ENCODE measurements around the gene THAP7. TPM values are rescaled to one million over a fixed set of nuclear protein-coding genes. Genes with fewer than 3 reads are reported as not detected.

The THAP7 gene
- total RNA-seq, 1 experiment from 2014 or later: 27.7 TPM

- Histone ChIP-seq H3K4me1 (ENCODE audit: control insufficient read depth in 1 of 2, insufficient read depth in 2 of 2, low read length in 2 of 2) (peaks cover 0 to 31% of the 10 kb centered on the region in 2 experiments; a peak in 2 of 4 replicates), H3K9me2 (ENCODE audit: insufficient read depth) (no peaks in the 10 kb centered on the region), H3K27me3 (ENCODE audit: insufficient read depth, low read length) (no peaks in the 10 kb centered on the region), H3K36me3 (ENCODE audit: control insufficient read depth in 1 of 2, insufficient read depth in 2 of 2, low read length in 2 of 2) (no peaks in the 10 kb centered on the region), H2AFZ (ENCODE audit: low read depth, low read length, poor library complexity, severe bottlenecking) (no peak overlapping the region), H3K79me2 (ENCODE audit: insufficient read depth, low read length) (no peaks in the 10 kb centered on the region), H4K20me1 (ENCODE audit: insufficient read depth) (no peaks in the 10 kb centered on the region), H3K9ac (ENCODE audit: low read length) (no peak overlapping the region), H3K9me3 (ENCODE audit: control insufficient read depth in 1 of 2, insufficient read depth in 1 of 2, low read depth in 1 of 2, low read length in 2 of 2) (no peaks in the 10 kb centered on the region), H3K27ac (ENCODE audit: low read depth, low read length) (no peak overlapping the region), H3K4me2 (ENCODE audit: low read length) (0 out of 2 replicates have a peak overlapping the region, but pooled peaks have one; percentile 4), H3K4me3 (replicated peaks in 1 of 2; ENCODE audit: low read depth in 1 of 2, low read length in 2 of 2) (no peak overlapping the region)
- POLR2A ChIA-PET: no interaction called here
- no peak for DNase-seq (ENCODE audit: low read depth, low spot score)
- RAD21 ChIA-PET (ENCODE audit: low non-redundant PET in 1 of 2, low total read pairs in 2 of 2, uncharacterized antibody in 2 of 2, unreplicated experiment in 2 of 2): no interaction called here
- TF ChIP-seq FOSL1 (IDR thresholded peaks at IDR 0.05; ENCODE audit: low read depth): no peak
- no peak for TF ChIP-seq CTCF (IDR thresholded peaks at IDR 0.05 in 2 of 3, conservative IDR thresholded peaks at IDR 0.05 in 1 of 3; ENCODE audit: borderline replicate concordance in 1 of 3, insufficient read depth in 1 of 3, low read depth in 2 of 3, low read length in 2 of 3)
- TF ChIP-seq JUND (IDR thresholded peaks at IDR 0.05): no peak
- TF ChIP-seq ZFX (IDR thresholded peaks at IDR 0.05): no peak
- TF ChIP-seq POLR2AphosphoS5 (IDR thresholded peaks at IDR 0.05; ENCODE audit: low read depth, low read length): no peak
- TF ChIP-seq CBX3 (IDR thresholded peaks at IDR 0.05; ENCODE audit: low read depth): no peak
- no peak for TF ChIP-seq CEBPB (IDR thresholded peaks at IDR 0.05; ENCODE audit: low read depth)
- no peak for TF ChIP-seq SRF (IDR thresholded peaks at IDR 0.05; ENCODE audit: low read depth)
- no peak for TF ChIP-seq ELF1 (IDR thresholded peaks at IDR 0.05; ENCODE audit: borderline replicate concordance, low read depth)
- TF ChIP-seq ZBTB33 (IDR thresholded peaks at IDR 0.05; ENCODE audit: extremely low read depth, insufficient replicate concordance, low read length): no peak
- no peak for TF ChIP-seq SIN3A (IDR thresholded peaks at IDR 0.05; ENCODE audit: low read depth)
- TF ChIP-seq POLR2A (IDR thresholded peaks at IDR 0.05; ENCODE audit: borderline replicate concordance, extremely low read depth, insufficient read depth, insufficient read length): no peak
- TF ChIP-seq EGR1 (IDR thresholded peaks at IDR 0.05; ENCODE audit: low read depth): no peak
- no peak for TF ChIP-seq RAD21 (IDR thresholded peaks at IDR 0.05; ENCODE audit: low read depth)
- no peak for TF ChIP-seq TCF7L2 (IDR thresholded peaks at IDR 0.05; ENCODE audit: borderline replicate concordance, extremely low read depth, insufficient read depth, insufficient read length)
- TF ChIP-seq ZNF274 (IDR thresholded peaks at IDR 0.05; ENCODE audit: low read depth, low read length): no peak
- no peak for TF ChIP-seq REST (IDR thresholded peaks at IDR 0.05; ENCODE audit: low read depth)
- TF ChIP-seq YY1 (IDR thresholded peaks at IDR 0.05; ENCODE audit: extremely low read depth, insufficient replicate concordance, low read depth, low read length): no peak
- no TSS peak for BruUV-seq (replicated peaks)
- ATAC-seq: no peak
- CTCF ChIA-PET: interaction anchor here (0.6 kb wide), 1 partner anchor 158 kb away, joined by 4 read pairs; no protein-coding TSS in a partner anchor
- intact Hi-C loops (cut with micrococcal nuclease): no loop called here
Measured at GRCh38 chr22:21042978-21043859, 41.3 kb upstream of the THAP7 start.

Data from HCT116 (cell line).